WI38 (cell line): ENCODE results near the gene CTIF.

Experiments
- H3K4me3 ChIP-seq: 2 replicates; pipeline ENCODE4 v1.5.1; 2011; ENCODE audit warnings: low read depth, mild to moderate bottlenecking, control low read depth, low read length
- CTCF ChIP-seq: IDR thresholded peaks from 2 replicates; pipeline ENCODE4 v1.5.1; 2012; ENCODE audit warnings: low read depth, mild to moderate bottlenecking, control low read depth, low read length

Gene CTIF

GRCh38 chr18:48552130-48552529, 13.3 kb downstream of the CTIF start:
- TF ChIP-seq CTCF: no peak

GRCh38 chr18:48553236-48553635, 14.4 kb downstream of the CTIF start:
- H3K4me3 ChIP-seq: no peak overlapping the region
- TF ChIP-seq CTCF: no peak

More at GRCh38 chr18:48552130-48552529, 13.3 kb downstream of the CTIF start:
- H3K4me3 ChIP-seq: no peak overlapping the region

GRCh38 chr18:48554610-48555400, 16.0 kb downstream of the CTIF start:
- no peak for TF ChIP-seq CTCF
- no peak overlapping the region for H3K4me3 ChIP-seq

GRCh38 chr18:48555465-48555995, 16.7 kb downstream of the CTIF start:
- TF ChIP-seq CTCF: no peak
- no peak overlapping the region for H3K4me3 ChIP-seq

GRCh38 chr18:48557640-48558174, 18.9 kb downstream of the CTIF start:
- no peak for TF ChIP-seq CTCF
- H3K4me3 ChIP-seq: no peak overlapping the region

- no peak for TF ChIP-seq CTCF
- H3K4me3 ChIP-seq: no peak overlapping the region
Observed at GRCh38 chr18:48558248-48558647, 19.4 kb downstream of the CTIF start.

- H3K4me3 ChIP-seq: no peak overlapping the region
- no peak for TF ChIP-seq CTCF
Observed at GRCh38 chr18:48560491-48560890, 21.7 kb downstream of the CTIF start.
